GM10847 (cell line): Measurements from ENCODE around the gene VOPP1.
A peak's percentile ranks its signal among the peaks of the same experiment; 100 is the strongest.

ENCODE experiments used
- POLR2A ChIP-seq: IDR thresholded peaks from 2 replicates; pipeline ENCODE4 v1.6.1; 2011; ENCODE audit not compliant: insufficient read length; ENCODE audit errors: extremely low read depth

VOPP1 gene

DNA sequence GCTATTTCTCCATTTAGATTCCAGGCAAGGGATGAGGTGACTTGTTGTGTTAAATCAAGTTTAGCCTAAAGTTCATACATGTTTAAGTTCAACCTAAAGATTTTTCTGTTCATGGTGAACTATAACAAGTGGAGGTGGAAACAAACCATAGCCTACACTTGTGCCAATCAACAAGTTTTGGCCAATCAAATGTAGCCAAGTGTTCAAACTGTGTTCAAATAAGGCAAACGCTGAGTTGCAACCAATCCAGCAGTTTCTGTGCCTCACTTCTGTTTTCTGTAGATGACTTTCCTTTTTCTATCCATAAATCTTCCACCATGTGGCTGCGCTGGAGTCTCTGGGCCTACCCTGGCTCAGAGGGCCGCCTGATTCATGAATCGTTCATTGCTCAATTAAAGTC is 4.5 kb upstream of the VOPP1 start:
- no peak for TF ChIP-seq POLR2A

DNA sequence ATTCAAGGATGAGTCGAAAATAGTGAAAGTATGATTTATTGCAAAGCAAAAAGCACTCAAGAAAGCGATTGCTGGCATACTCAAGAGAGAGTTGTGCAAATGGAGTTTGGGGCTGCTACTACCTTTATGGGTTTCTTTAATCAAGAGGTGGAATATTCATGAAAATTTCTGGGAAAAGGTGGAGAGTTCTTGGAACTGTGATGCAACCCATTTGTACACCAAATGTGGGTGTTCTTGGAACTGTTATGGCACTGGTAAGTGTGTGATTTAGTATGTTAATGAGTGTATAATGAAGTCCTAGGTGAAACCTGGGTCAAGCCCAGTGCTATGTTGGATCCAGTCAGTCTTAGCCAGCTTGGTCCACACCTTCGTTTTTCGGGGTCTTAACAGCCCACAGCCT is 3.4 kb upstream of the VOPP1 start:
- no peak for TF ChIP-seq POLR2A

DNA sequence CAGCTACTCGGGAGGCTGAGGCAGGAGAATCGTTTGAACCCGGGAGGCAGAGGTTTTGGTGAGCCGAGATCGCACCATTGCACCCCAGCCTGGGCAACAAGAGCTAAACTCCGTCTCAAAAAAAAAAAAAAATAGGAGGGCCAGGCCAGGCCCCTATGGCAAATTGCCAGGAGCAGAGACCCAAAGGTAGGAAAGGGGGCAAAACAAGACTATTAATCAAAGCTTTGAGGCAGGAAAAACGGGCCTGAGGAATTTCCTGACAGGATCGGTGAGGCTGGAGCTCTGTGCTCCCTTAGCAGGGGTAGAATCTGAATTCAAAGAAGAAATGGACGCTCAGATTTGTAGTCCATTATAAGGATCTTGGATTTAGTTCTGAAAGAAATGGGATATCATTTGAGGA is 2.8 kb upstream of the VOPP1 start:
- TF ChIP-seq POLR2A, result no peak

DNA sequence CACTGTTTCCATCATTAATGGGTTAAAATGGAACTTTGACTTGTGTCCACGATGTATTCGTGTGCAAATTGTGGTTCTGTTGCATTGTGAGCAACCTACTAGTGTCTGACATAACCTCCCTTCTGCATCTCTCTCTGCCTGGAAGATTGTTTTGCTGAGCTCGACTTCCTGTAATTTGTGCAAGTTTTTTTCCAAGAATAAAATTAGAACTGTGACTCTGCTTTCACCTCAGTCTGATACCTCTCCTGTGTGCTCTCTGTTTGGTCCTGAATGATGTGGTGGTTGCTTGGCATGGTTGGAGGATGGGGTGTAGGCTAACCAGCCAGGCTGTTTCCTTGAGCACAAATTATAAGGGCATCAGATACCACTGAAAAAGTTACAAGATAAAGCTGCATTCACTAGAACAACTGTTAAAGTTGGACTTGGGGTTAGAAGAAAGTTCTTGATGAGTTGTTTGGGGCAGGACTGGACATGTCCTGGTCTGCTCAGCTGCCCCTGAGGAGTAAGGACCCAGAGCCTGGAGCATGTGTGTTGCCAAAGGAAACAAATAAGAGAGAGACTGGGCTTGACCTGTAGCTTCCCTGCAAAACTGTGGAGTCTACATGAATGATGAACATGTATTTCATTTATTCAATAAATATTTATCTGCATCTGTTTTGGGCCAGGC is 1.9 kb upstream of the VOPP1 start:
- no peak for TF ChIP-seq POLR2A

DNA sequence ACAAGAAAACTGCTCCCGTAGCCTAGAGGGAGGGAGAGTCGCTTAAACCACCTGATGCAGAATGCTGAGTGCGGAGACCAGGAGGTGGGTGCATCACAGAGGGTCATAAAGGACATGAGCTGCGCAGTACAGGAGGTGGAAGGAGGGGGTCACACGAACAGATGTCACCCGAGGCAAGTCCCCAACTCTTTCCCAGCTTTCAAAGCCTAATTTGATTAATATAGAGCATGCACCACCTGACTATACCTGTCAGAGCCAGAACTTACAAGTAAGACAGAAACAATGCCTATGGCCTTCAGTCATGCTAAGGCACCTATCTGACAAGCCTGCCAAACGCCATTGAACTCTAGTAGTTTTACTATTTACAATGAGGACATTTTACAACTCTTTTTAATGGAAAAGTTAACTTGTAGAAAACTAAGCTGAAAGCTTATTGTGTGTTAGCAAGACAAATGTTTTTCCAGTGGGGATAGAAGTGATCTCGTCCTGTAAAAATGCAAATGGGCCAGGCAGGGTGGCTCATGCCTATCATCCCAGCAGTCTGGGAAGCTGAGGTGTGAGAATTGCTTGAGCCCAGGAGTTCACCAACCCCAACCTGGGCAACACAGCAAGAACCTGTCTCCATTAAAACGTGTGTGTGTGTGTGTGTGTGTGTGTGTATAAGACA is 1.1 kb upstream of the VOPP1 start:
- no peak for TF ChIP-seq POLR2A

DNA sequence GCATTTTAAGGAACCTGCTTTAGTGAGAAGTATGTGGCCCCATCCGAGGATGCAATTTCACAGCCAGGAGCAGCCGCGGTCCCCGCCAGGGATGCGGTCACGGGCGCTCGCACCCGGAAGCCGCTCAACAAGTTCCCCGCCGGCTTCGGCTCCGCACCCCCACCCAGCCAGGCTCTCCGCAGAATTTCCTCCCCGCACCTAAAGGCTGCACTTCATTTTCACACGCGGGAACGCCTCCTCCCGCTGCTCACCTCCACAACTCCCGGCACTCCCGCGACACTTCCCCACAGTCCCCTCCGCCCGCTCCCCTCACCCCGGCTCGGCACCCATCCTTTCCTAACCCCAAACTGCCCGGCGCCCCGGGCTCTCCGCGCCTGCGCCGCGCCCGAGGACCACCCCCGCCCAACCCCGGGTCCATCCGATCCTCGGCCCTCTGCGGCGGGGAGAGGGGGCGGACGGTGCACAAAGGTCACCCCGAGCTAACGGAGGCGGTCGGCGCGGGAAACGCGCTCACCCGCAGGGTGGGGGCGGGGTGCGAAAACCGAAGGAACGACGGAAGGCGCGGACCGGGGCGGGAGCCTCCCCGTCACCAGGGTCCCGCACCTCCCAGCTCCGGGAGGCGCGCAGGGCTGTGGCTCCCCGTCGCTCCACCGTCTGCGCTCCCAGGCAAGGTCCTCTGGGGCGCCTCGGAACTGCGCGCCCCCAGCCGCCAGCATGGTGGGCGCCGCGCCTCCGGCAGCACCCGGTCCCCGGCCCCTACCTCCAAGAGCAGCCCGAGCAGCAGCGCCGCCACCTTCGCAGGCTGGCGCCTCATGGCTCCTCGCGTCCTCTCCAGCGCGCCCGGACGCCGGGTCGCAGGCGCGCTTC is 558 bp downstream of the VOPP1 start:
- peak; percentile 56 for TF ChIP-seq POLR2A

DNA sequence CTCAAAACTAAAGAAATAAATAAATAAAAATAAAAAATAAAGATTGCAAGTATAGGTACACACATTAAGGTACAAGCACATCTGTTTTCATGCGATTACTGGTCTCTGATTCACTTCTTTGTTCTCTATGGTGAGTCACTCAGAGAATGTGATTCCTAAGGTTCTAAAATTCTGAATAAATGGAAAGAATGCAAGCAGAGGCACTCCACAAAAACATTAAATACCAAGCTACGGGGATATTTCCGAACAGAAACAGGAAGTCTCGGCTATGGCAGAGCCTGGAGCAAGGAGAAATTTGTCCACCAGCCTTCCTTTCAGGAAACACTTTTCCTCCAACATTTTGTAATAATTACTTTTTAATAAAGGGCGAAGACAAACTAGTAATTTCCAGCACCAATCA is 1.4 kb downstream of the VOPP1 start:
- TF ChIP-seq POLR2A, result no peak

DNA sequence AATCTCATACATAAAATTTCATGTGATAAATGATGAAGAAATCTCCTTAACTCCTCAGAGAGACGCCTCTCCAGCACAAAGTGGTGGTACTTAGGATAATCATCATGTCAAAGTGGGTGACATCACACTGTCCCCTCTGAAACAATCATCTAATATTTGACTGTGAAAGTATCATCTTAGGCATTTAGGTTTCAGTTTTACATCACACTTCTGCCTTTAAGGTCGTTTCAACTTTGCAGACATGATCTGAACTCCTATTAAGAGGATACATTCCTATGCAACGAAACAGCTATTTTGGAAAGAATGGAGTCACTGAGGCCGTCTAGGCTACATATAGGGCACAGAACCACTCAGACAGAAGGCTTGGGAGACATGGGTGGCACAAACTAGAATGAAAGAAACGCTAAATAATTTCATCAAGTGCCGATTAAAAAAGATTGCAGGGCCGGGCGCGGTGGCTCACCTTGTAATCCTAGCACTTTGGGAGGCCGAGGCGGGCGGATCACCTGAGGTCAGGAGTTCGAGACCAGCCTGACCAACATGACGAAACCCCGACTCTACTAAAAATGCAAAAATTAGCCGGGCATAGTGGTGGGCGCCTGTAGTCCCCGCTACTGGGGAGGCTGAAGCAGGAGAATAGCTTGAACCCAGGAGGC is 2.0 kb downstream of the VOPP1 start:
- no peak for TF ChIP-seq POLR2A

DNA sequence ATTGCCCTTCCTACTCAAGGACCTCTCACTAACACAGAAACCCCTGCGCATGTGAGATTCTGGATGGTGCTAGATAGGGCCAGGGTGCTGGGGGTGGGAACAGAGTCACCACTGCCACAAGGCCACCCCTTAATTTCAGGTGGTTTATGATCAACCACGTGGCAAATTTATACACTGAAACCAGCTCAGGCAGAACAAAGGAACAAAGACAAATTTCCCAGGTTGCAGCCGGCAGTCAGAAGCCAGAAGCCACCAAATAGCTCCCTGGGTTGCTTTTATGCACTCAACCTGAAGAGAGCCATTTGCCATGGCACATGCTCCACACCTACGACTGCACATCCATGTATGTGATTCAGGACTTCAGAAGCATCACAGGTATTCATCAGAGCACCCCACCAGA is 2.5 kb downstream of the VOPP1 start:
- no peak for TF ChIP-seq POLR2A

DNA sequence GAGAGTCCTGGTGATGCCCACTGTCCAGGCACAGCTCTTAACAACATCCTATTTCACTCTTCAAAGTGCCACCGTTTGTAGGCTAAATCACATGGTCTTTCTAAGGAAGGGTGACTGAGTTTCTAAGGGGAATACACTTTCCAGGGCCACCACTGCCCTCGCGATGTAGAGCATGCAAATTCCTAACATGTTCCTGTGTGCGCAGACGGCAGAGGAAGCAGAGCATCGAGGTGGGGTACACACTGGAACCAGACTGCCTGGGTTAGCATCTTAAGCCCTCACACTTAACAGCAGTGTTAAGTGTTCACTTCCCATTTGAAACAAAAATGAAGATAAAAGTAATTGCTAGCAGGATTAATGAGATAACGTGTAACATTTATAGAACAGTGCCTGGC is 3.0 kb downstream of the VOPP1 start:
- TF ChIP-seq POLR2A, result no peak

DNA sequence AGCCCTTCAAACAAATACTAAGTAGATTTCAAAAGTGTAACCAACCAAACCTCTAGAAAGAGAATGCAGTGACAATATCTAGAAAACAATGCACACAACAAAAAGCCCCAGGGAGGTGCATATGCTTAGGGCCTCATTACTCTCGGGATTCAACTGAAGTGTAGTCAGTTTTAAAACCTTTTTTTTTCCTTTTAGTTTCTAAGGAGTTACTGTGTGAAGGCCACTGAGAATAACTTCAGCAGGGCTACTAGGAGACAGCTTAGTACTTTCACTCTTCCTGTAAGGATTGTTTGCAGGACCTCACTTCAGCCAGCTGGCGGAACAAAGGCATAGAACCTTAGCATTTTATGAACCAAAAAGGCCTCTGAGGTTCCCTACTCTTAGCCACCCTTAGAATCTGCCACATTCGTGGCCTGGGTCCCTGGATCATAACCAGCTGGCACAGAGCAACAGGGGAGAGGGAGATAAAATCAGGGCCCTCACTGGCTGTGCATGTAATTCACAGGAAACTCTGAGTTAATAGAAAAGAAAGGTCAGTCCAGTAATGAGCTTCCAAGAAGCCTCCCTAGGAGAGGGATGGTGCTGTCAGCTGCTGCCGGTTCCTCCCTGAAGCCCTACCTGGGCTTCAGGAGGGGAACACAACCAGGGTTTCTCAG is 3.6 kb downstream of the VOPP1 start:
- TF ChIP-seq POLR2A, result no peak

DNA sequence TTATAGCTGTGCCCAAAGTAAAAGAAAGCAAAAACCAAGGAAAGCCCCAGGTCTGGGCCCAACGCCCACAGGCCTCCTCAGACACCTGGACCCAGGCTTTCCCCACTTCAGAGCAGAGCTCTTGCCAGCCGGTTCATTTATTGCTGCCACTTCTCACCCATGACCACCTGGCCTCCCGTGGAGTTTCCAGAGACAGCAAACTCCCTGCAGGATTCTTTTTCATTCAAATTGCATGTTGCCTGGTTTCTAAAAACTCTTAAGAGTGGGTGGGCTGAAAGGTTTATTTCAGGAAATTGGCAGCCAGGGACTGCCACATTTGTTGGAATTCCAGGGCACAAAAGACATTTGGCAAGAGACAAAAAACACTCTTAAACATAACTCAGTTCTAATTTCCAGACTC is 4.7 kb downstream of the VOPP1 start:
- TF ChIP-seq POLR2A, result no peak

DNA sequence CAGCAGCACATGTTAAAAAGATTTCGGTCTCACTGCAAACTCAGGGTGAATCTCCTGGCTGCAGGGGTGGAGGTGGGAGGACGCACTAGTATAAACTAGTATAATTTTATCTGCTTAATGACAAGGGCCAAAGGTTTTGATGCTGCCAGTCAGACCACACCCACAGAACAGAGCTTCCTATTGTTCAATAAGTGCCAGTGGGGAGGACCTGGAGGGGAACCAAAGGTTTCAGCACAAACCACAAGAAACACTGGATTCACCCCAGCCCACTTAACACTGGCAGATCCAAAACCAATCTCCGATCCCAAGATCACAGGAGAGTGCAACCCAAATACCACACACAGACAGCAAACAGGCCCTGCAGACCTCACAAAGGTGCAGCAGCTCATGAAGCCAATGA is 6.6 kb downstream of the VOPP1 start:
- no peak for TF ChIP-seq POLR2A

DNA sequence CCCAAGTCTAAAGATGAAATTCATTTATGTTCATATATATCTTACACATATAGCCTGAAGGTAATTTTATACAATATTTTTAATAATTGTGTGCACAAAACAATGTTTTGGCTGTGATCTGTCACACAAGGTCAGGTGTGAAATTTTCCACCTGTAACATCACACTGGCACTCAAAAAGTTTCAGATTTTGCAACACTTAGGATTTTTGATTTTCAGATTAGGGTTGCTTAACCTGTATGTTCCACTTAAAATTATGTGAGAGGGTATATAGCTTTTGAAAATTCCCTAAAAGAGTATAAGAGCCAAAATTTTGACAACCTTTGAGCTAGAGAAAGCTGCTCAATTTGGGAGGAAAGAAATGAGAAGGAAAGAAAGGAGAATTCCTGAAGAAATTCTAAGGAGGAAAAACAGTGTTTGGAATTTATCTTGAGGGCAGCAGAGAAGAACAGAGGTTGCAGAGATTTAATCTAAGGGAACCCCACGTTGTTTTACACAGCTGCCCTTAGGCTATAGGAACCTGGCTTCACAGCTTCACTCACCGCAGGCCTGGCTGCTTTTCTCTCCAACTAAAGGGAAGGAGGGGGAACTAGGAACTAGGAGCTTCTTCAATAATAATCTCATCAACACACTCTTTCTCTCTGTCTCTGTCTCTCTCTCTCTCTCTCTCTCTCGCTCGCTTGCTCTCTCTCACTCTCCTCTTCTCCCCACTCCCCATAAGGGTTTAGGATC is 8.5 kb downstream of the VOPP1 start:
- no peak for TF ChIP-seq POLR2A
